K562 (cell line): Measurements from ENCODE around the gene BRD7. TPM values are rescaled to one million over a fixed set of nuclear protein-coding genes. Genes with fewer than 3 reads are reported as not detected.

Experiments
- ATAC-seq: fragments of 200-7000 bp; cut with Tn5 transposase; 3 replicates; pipeline ENCODE4 v1.9.1; 2020; ENCODE audit warnings: moderate library complexity
- BruUV-seq: library from RNA; stranded (reverse); fragments of 400-500 nt; replicated peaks from 2 replicates; lab custom pipeline; 2021; lab: Mats Ljungman, UMichigan
- CTCF ChIA-PET: fragments of 300-600 bp; formaldehyde crosslinking; extraction: SDS; loops from one replicate; lab custom pipeline; 2021; ENCODE audit warnings: low intra/inter-chr PET ratio; lab: Yijun Ruan, JAX
- POLR2A ChIA-PET: fragments of 300-600, 350-650 bp; sonication (Branson Sonifier 250); formaldehyde crosslinking; extraction: SDS; loops from one replicate; lab custom pipeline; 2021; ENCODE audit warnings: antibody characterized with exemption, inconsistent platforms; lab: Yijun Ruan, JAX
- DNase-seq, 4 experiments: peaks; one replicate each; pipeline versions ENCODE4 v3.0.0 to v3.0.0-alpha.2; 2011 to 2018; ENCODE audit warnings: low spot score in 3 of 4, mixed read lengths in 3 of 4; ENCODE audit errors: extremely low read depth in 1 of 4
- FAIRE-seq: peaks from 2 replicates; lab custom pipeline; 2011; peaks lifted over from hg19 to GRCh38; lab: Jason Lieb, UNC
- H2AFZ ChIP-seq: 2 replicates; pipeline ENCODE4 v1.6.0; 2011; ENCODE audit warnings: low read depth, low read length, control low read depth, inconsistent platforms
- H3K27ac ChIP-seq: fragments of 200-600 bp; 3 replicates; pipeline ENCODE4 v1.8.0; 2011; ENCODE audit warnings: low read depth, mild to moderate bottlenecking, control low read depth, inconsistent platforms, low read length, moderate library complexity, mixed read lengths; ENCODE audit errors: extremely low read depth
- H3K27me3 ChIP-seq, 2 experiments: fragments of 300-600 bp in 1 of 2; 2 replicates in 1 of 2; 3 replicates in 1 of 2; pipeline versions ENCODE4 v1.6.0 to v1.8.0; 2011; ENCODE audit warnings: inconsistent platforms in 2 of 2, low read length in 2 of 2, mild to moderate bottlenecking in 1 of 2, mixed read lengths in 1 of 2, moderate library complexity in 1 of 2; ENCODE audit not compliant: control insufficient read depth in 2 of 2, insufficient read depth in 2 of 2
- H3K36me3 ChIP-seq: fragments of 300-600 bp; 3 replicates; pipeline ENCODE4 v1.8.0; 2011; ENCODE audit warnings: mild to moderate bottlenecking, low read length, inconsistent platforms; ENCODE audit not compliant: control insufficient read depth, insufficient read depth
- H3K4me1 ChIP-seq, 2 experiments: fragments of 200-600 bp in 1 of 2; replicated peaks in 1 of 2; 2 replicates in 1 of 2; 3 replicates in 1 of 2; pipeline versions ENCODE4 v1.5.1 to v1.8.0; 2011; ENCODE audit warnings: inconsistent platforms in 2 of 2, low read length in 2 of 2, mild to moderate bottlenecking in 1 of 2, mixed read lengths in 1 of 2, moderate library complexity in 1 of 2; ENCODE audit not compliant: control insufficient read depth in 2 of 2, insufficient read depth in 2 of 2
- H3K4me2 ChIP-seq: 2 replicates; pipeline ENCODE4 v1.6.1; 2011; ENCODE audit warnings: low read length, control low read depth, inconsistent platforms, mixed read lengths; ENCODE audit not compliant: insufficient read depth
- H3K4me3 ChIP-seq: fragments of 200-600 bp; sonication (generic), shearing (Covaris generic); 2 replicates; pipeline ENCODE4 v1.5.1; 2016; ENCODE audit warnings: control low read depth, inconsistent platforms
- H3K79me2 ChIP-seq: fragments of 200-600 bp; 3 replicates; pipeline ENCODE4 v1.8.0; 2011; ENCODE audit warnings: low read length, inconsistent platforms; ENCODE audit not compliant: control insufficient read depth, insufficient read depth
- H3K9ac ChIP-seq, 2 experiments: 2 replicates each; pipeline versions ENCODE4 v1.6.0 to v1.6.1; 2011; ENCODE audit warnings: low read depth in 2 of 2, low read length in 2 of 2, control low read depth in 1 of 2, inconsistent platforms in 1 of 2, mild to moderate bottlenecking in 1 of 2, mixed read lengths in 1 of 2; ENCODE audit not compliant: insufficient read depth in 1 of 2
- H3K9me1 ChIP-seq: one replicate; pipeline ENCODE4 v1.6.0; 2011; ENCODE audit warnings: inconsistent platforms, mild to moderate bottlenecking, low read length, moderate library complexity; ENCODE audit not compliant: control insufficient read depth, insufficient read depth
- H3K9me3 ChIP-seq: replicated peaks from 2 replicates; pipeline ENCODE4 v1.5.1; 2011; ENCODE audit warnings: low read depth, low read length, inconsistent platforms; ENCODE audit not compliant: control insufficient read depth, insufficient read depth
- H4K20me1 ChIP-seq: replicated peaks from 2 replicates; pipeline ENCODE4 v1.6.1; 2011; ENCODE audit warnings: low read length, inconsistent platforms, mixed read lengths; ENCODE audit not compliant: control insufficient read depth, insufficient read depth
- CBX8 ChIP-seq: fragments of 200-600 bp; sonication (generic); IDR thresholded peaks from 2 replicates; pipeline ENCODE4 v1.6.1; 2012; ENCODE audit warnings: borderline replicate concordance, mixed run types, low read depth, mild to moderate bottlenecking, moderate library complexity, mixed read lengths, low read length, control low read depth, inconsistent platforms; ENCODE audit not compliant: poor library complexity, severe bottlenecking; ENCODE audit errors: extremely low read depth
- CGGBP1 ChIP-seq: fragments of 250-450 bp; sonication (Bioruptor Pico); IDR thresholded peaks from 2 replicates; pipeline ENCODE4 v1.9.0; 2021; ENCODE audit warnings: mild to moderate bottlenecking
- CHD2 ChIP-seq: IDR thresholded peaks from 2 replicates; pipeline ENCODE4 v1.6.1; 2011; ENCODE audit warnings: low read depth, low read length
- HMGN3 ChIP-seq: IDR thresholded peaks from 2 replicates; pipeline ENCODE4 v1.6.1; 2011; ENCODE audit warnings: borderline replicate concordance, low read depth, mild to moderate bottlenecking, mixed read lengths, low read length; ENCODE audit not compliant: insufficient read length; ENCODE audit errors: extremely low read depth
- HNRNPUL1 ChIP-seq: fragments of 200-400 bp; formaldehyde crosslinking; IDR thresholded peaks from 2 replicates; pipeline ENCODE4 v1.6.1; 2017; ENCODE audit warnings: low read length
- MCM3 ChIP-seq: fragments of 450-650 bp; IDR thresholded peaks from 2 replicates; pipeline ENCODE4 v1.6.1; 2016
- NCOA6 ChIP-seq: fragments of 450-650 bp; IDR thresholded peaks from 2 replicates; pipeline ENCODE4 v1.6.1; 2017; ENCODE audit warnings: mild to moderate bottlenecking
- NR3C1 ChIP-seq: sonication (generic); formaldehyde crosslinking; IDR thresholded peaks from 2 replicates; pipeline ENCODE4 v1.8.1; 2022; ENCODE audit warnings: missing genetic modification reagents
- POLR2G ChIP-seq: fragments of 200-400 bp; formaldehyde crosslinking; IDR thresholded peaks from 2 replicates; pipeline ENCODE4 v1.6.1; 2017; ENCODE audit warnings: low read depth, mild to moderate bottlenecking, antibody characterized with exemption, low read length, moderate library complexity
- RFX1 ChIP-seq: fragments of 450-650 bp; IDR thresholded peaks from 2 replicates; pipeline ENCODE4 v1.6.1; 2016; ENCODE audit warnings: mild to moderate bottlenecking, moderate library complexity
- SLC30A9 ChIP-seq: fragments of 250-450 bp; sonication (Bioruptor Pico); IDR thresholded peaks from 2 replicates; pipeline ENCODE4 v1.8.0; 2022; ENCODE audit warnings: mild to moderate bottlenecking, moderate library complexity
- TRIM24 ChIP-seq, 2 experiments: fragments of 450-650 bp; IDR thresholded peaks; 2 replicates each; pipeline ENCODE4 v1.6.1; 2016
- ZNF146 ChIP-seq: IDR thresholded peaks from one replicate; pipeline ENCODE4 v1.6.1; 2018; ENCODE audit warnings: missing compliant biosample characterization; ENCODE audit not compliant: unreplicated experiment
- WGBS: fragments of 100-300 bp; shearing (Covaris generic); methylation state at CpG from one replicate; pipeline ENCODE4 v1.1.6; 2016; ENCODE audit warnings: low coverage, mixed read lengths; ENCODE audit not compliant: insufficient coverage; ENCODE audit errors: missing lambda C conversion rate; 5-methylcytosine and 5-hydroxymethylcytosine counted together
- in situ Hi-C: fragments of 300-500 bp; cut with MboI; formaldehyde crosslinking; loops from 4 replicates; pipeline ENCODE4 v1.15.0; 2018; ENCODE audit warnings: inconsistent platforms, mixed read lengths
- intact Hi-C: fragments of 100-400 bp; cut with micrococcal nuclease; formaldehyde crosslinking; loops from 2 replicates; pipeline ENCODE4 v1.14.2; 2022
- polyA plus RNA-seq, 8 experiments: library from polyadenylated mRNA; depleted of rRNA in 4 of 8; stranded (reverse) in 5 of 8; unstranded in 3 of 8; fragments of >200 nt; fragmentation: Nextera tagmentation in 2 of 8; fragmentation: Illumina TruSeq in 1 of 8; extraction: Ambion mirVana in 2 of 8; extraction: Trizol in 1 of 8; gene quantifications; 2 replicates each; pipeline versions ENCODE4 v1.2.1 to v1.2.3, GENCODE V29; 2011 to 2014; ENCODE audit warnings: inconsistent platforms in 1 of 8, missing spikeins in 1 of 8
- total RNA-seq, 7 experiments: library from RNA; depleted of rRNA in 6 of 7; stranded (reverse); fragments of >200 nt in 6 of 7; fragmentation: Illumina TruSeq in 2 of 7; extraction: Trizol in 2 of 7; gene quantifications; 2 replicates each; pipeline versions ENCODE4 v1.2.1 to v1.2.3, GENCODE V29; 2011 to 2021; ENCODE audit warnings: low replicate concordance in 1 of 7
- TF ChIP-seq, protein P1 (sequence below): sonication (generic); formaldehyde crosslinking; IDR thresholded peaks from 2 replicates; pipeline ENCODE4 v1.8.0; 2023; ENCODE audit warnings: mild to moderate bottlenecking, missing genetic modification reagents

BRD7 gene
- total and polyA plus RNA-seq, 9 of the 15 experiments (the other 6 are each of a cell fraction or from before 2014, with no cell fraction given) = 20.6 to 101 (median 68.7) TPM

- Histone ChIP-seq H3K9me1 (no peaks in the 10 kb centered on the region), H3K4me2 (no peak overlapping the region), H3K4me3 (no peak overlapping the region), H3K4me1 (peaks cover 6 to 18% of the 10 kb centered on the region in 2 experiments), H4K20me1 (no peaks in the 10 kb centered on the region), H3K9me3 (no peaks in the 10 kb centered on the region), H3K27me3 (no peaks in the 10 kb centered on the region), H3K27ac (no peak overlapping the region), H2AFZ (no peak overlapping the region), H3K36me3 (peaks cover 77% of the 10 kb centered on the region), H3K9ac (no peak overlapping the region), H3K79me2 (peaks cover 9% of the 10 kb centered on the region; the same call in 2 of the 3 replicates)
- DNase-seq (no peak), ATAC-seq (no peak), FAIRE-seq (no peak)
- ChIA-PET POLR2A (interaction anchor here (0.6 kb wide), 1 partner anchor 461 kb away, joined by 3 read pairs; no protein-coding TSS in a partner anchor), CTCF (no interaction called here)
- 95% methylated on average over 3 of the region's 3 CpGs for WGBS
- intact Hi-C loops (no loop called here), in situ Hi-C loops (no loop called here)
- no peak for TF ChIP-seq HNRNPUL1
- TF ChIP-seq RFX1 = no peak
- TF ChIP-seq HMGN3 = no peak
- TF ChIP-seq POLR2G = no peak
- peak; percentile 58 for TF ChIP-seq ZNF146
- BruUV-seq = no TSS peak
Measured at GRCh38 chr16:50332599-50332998, 36.2 kb downstream of the BRD7 start.

DNA sequence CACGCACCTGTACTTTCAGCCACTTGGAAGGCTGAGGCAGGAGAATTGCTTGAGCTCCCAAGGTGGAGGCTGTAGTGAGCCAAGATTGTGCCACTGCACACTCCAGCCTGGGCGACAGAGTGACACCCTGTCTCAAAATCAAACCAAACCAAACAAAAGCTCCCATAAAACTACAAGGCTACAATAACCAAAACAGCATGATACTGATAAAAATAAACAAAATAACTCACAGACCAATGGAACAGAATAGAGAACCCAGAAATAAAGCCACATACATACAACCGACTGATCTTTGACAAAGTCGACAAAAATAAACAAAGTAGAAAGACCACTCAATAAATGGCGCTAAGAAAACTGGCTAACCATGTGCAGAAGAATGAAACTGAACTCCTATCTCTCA is 37.2 kb downstream of the BRD7 start:
- WGBS = 79% methylated on average over 5 of the region's 5 CpGs
- H3K36me3 ChIP-seq = peaks cover 86% of the 10 kb centered on the region
- H3K79me2 ChIP-seq = peaks cover 9% of the 10 kb centered on the region; the same call in 2 of the 3 replicates
- no peak overlapping the region for H2AFZ ChIP-seq
- H3K4me1 ChIP-seq = peaks cover 6 to 18% of the 10 kb centered on the region in 2 experiments
- ChIA-PET CTCF (no interaction called here), POLR2A (no interaction called here)
- H3K4me2 ChIP-seq = no peak overlapping the region
- H3K4me3 ChIP-seq = no peak overlapping the region
- no peaks in the 10 kb centered on the region for H4K20me1 ChIP-seq
- DNase-seq (no peak), ATAC-seq (no peak), FAIRE-seq (no peak)
- in situ Hi-C loops (no loop called here), intact Hi-C loops (no loop called here)
- no peaks in the 10 kb centered on the region for H3K27me3 ChIP-seq
- H3K9me3 ChIP-seq = no peaks in the 10 kb centered on the region
- no peak overlapping the region for H3K27ac ChIP-seq
- no peaks in the 10 kb centered on the region for H3K9me1 ChIP-seq
- BruUV-seq = no TSS peak
- no peak overlapping the region for H3K9ac ChIP-seq
- TF ChIP-seq MCM3 = no peak
- TF ChIP-seq, protein P1, sequence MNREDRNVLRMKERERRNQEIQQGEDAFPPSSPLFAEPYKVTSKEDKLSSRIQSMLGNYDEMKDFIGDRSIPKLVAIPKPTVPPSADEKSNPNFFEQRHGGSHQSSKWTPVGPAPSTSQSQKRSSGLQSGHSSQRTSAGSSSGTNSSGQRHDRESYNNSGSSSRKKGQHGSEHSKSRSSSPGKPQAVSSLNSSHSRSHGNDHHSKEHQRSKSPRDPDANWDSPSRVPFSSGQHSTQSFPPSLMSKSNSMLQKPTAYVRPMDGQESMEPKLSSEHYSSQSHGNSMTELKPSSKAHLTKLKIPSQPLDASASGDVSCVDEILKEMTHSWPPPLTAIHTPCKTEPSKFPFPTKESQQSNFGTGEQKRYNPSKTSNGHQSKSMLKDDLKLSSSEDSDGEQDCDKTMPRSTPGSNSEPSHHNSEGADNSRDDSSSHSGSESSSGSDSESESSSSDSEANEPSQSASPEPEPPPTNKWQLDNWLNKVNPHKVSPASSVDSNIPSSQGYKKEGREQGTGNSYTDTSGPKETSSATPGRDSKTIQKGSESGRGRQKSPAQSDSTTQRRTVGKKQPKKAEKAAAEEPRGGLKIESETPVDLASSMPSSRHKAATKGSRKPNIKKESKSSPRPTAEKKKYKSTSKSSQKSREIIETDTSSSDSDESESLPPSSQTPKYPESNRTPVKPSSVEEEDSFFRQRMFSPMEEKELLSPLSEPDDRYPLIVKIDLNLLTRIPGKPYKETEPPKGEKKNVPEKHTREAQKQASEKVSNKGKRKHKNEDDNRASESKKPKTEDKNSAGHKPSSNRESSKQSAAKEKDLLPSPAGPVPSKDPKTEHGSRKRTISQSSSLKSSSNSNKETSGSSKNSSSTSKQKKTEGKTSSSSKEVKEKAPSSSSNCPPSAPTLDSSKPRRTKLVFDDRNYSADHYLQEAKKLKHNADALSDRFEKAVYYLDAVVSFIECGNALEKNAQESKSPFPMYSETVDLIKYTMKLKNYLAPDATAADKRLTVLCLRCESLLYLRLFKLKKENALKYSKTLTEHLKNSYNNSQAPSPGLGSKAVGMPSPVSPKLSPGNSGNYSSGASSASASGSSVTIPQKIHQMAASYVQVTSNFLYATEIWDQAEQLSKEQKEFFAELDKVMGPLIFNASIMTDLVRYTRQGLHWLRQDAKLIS (CRISPR knock-in tag) = no peak
- no peak for TF ChIP-seq CGGBP1 (CRISPR knock-in tag)
- TF ChIP-seq TRIM24 (IDR thresholded peaks at IDR 0.05) = no peak
- no peak for TF ChIP-seq NCOA6
- TF ChIP-seq CHD2 = no peak
- no peak for TF ChIP-seq SLC30A9 (CRISPR knock-in tag)
- TF ChIP-seq CBX8 = no peak
- no peak for TF ChIP-seq NR3C1
